Glomerular endothelial cell (primary cell): ENCODE measurements around the gene SHOX. TPM values are rescaled to one million over a fixed set of nuclear protein-coding genes. Genes with fewer than 3 reads are reported as not detected.

Source experiments
- total RNA-seq: library from RNA; depleted of rRNA; stranded (reverse); fragments of >200 nt; gene quantifications from 2 replicates; pipeline ENCODE4 v1.2.3, GENCODE V29; 2015

The SHOX gene
- total RNA-seq, 1 donor from 2014 or later: not detected

Other genes starting within 250 kb of the SHOX start
- gene PPP2R3B, start 243.9 kb upstream of the SHOX start, total RNA-seq: 20.3 and 27.7 TPM in 2 replicates